HEK293T (cell line): Measurements from ENCODE around the gene RAB1A.

Experiments
- BHLHE40 ChIP-seq: fragments of 450-650 bp; IDR thresholded peaks from 2 replicates; pipeline ENCODE4 v1.6.1; 2016; ENCODE audit warnings: mild to moderate bottlenecking, moderate library complexity, borderline replicate concordance
- CTBP1 ChIP-seq: fragments of 450-650 bp; IDR thresholded peaks from 2 replicates; pipeline ENCODE4 v1.6.1; 2016; ENCODE audit warnings: borderline replicate concordance
- ELF4 ChIP-seq: fragments of 450-650 bp; IDR thresholded peaks from 2 replicates; pipeline ENCODE4 v1.6.1; 2017; ENCODE audit warnings: antibody characterized with exemption
- FOXA1 ChIP-seq: fragments of 450-650 bp; IDR thresholded peaks from 2 replicates; pipeline ENCODE4 v1.6.1; 2016; ENCODE audit warnings: mild to moderate bottlenecking
- FOXK2 ChIP-seq: fragments of 450-650 bp; IDR thresholded peaks from 2 replicates; pipeline ENCODE4 v1.6.1; 2016; ENCODE audit warnings: mild to moderate bottlenecking
- FOXM1 ChIP-seq: fragments of 450-650 bp; IDR thresholded peaks from 2 replicates; pipeline ENCODE4 v1.6.1; 2017; ENCODE audit warnings: mild to moderate bottlenecking, borderline replicate concordance
- HDGF ChIP-seq: fragments of 450-650 bp; IDR thresholded peaks from 2 replicates; pipeline ENCODE4 v1.6.1; 2017; ENCODE audit warnings: antibody characterized with exemption, borderline replicate concordance
- NFRKB ChIP-seq: fragments of 450-650 bp; IDR thresholded peaks from 2 replicates; pipeline ENCODE4 v1.6.1; 2016; ENCODE audit warnings: mild to moderate bottlenecking, moderate library complexity
- SP1 ChIP-seq: fragments of 450-650 bp; IDR thresholded peaks from 2 replicates; pipeline ENCODE4 v1.6.1; 2017
- TARDBP ChIP-seq: fragments of 450-650 bp; IDR thresholded peaks from 2 replicates; pipeline ENCODE4 v1.6.1; 2016
- TF ChIP-seq, protein P1 (sequence below): fragments of 450-650 bp; IDR thresholded peaks from 2 replicates; pipeline ENCODE4 v1.6.1; 2016

DNA sequence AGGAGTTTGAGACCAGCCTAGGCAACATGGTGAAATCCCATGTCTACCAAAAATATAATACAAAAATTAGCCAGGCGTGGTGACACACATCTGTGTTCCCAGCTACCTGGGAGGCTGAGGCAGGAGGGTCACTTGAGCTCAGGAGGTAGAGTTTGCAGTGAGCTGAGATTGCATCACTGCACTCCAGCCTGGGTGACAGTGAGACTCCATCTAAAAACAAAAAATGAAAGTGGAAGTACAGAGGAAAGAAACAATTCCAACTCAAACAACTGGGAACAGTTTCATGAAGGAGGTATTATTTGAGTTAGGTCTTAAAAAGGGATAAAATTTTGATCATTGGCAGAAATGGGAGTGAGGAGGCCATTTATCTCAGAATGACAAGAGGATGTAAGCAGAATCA lies 6.3 kb upstream of the RAB1A start:
- TF ChIP-seq TARDBP: no peak
- TF ChIP-seq CTBP1: no peak
- no peak for TF ChIP-seq FOXA1
- no peak for TF ChIP-seq SP1
- no peak for TF ChIP-seq HDGF
- TF ChIP-seq NFRKB: no peak
- no peak for TF ChIP-seq FOXM1
- TF ChIP-seq, protein P1, sequence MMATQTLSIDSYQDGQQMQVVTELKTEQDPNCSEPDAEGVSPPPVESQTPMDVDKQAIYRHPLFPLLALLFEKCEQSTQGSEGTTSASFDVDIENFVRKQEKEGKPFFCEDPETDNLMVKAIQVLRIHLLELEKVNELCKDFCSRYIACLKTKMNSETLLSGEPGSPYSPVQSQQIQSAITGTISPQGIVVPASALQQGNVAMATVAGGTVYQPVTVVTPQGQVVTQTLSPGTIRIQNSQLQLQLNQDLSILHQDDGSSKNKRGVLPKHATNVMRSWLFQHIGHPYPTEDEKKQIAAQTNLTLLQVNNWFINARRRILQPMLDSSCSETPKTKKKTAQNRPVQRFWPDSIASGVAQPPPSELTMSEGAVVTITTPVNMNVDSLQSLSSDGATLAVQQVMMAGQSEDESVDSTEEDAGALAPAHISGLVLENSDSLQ: no peak
- no peak for TF ChIP-seq FOXK2
- TF ChIP-seq ELF4: no peak
- no peak for TF ChIP-seq BHLHE40
